GM12878 (cell line): ENCODE measurements around the gene C1orf232. TPM values are rescaled to one million over a fixed set of nuclear protein-coding genes. Genes with fewer than 3 reads are reported as not detected.

Experiments
- ATAC-seq: fragments of 200-7000 bp; cut with Tn5 transposase; 3 replicates; pipeline ENCODE4 v1.9.1; 2020; ENCODE audit warnings: mild to moderate bottlenecking, moderate library complexity
- BruUV-seq: library from RNA; stranded (reverse); fragments of 400-500 nt; replicated peaks from 2 replicates; lab custom pipeline; 2021; lab: Mats Ljungman, UMichigan
- CTCF ChIA-PET: fragments of 300-600 bp; sonication (Branson Sonifier 250); formaldehyde crosslinking; extraction: SDS; loops from one replicate; lab custom pipeline; 2021; ENCODE audit warnings: inconsistent platforms; lab: Yijun Ruan, JAX
- POLR2A ChIA-PET: fragments of 350-600 bp; formaldehyde crosslinking; extraction: SDS; loops from one replicate; lab custom pipeline; 2021; ENCODE audit warnings: inconsistent platforms; lab: Charles Lee
- RAD21 ChIA-PET: fragments of 300-600 bp; sonication (Branson Sonifier 250); formaldehyde crosslinking; loops from one replicate; lab custom pipeline; 2023; ENCODE audit warnings: antibody characterized with exemption; ENCODE audit not compliant: unreplicated experiment; lab: Charles Lee
- SMC1A ChIA-PET: fragments of 300-600 bp; sonication (Branson Sonifier 250); formaldehyde crosslinking; loops from one replicate; lab custom pipeline; 2023; ENCODE audit not compliant: unreplicated experiment, uncharacterized antibody; lab: Charles Lee
- DNase-seq: peaks from one replicate; pipeline ENCODE4 v3.0.0-alpha.2; 2011; ENCODE audit warnings: low read depth, low spot score
- FAIRE-seq: peaks from 3 replicates; lab custom pipeline; 2011; peaks lifted over from hg19 to GRCh38; lab: Jason Lieb, UNC
- H2AFZ ChIP-seq: 2 replicates; pipeline ENCODE4 v1.6.0; 2011; ENCODE audit warnings: low read depth, low read length, control low read depth; ENCODE audit not compliant: control insufficient read depth
- H3K27ac ChIP-seq: 2 replicates; pipeline ENCODE4 v1.5.1; 2011; ENCODE audit warnings: control low read depth; ENCODE audit not compliant: control insufficient read depth, insufficient read depth
- H3K27me3 ChIP-seq, 2 experiments: replicated peaks in 1 of 2; 2 replicates each; pipeline versions ENCODE4 v1.6.0 to v1.6.1; 2011; ENCODE audit warnings: low read length in 1 of 2; ENCODE audit not compliant: control insufficient read depth in 2 of 2, insufficient read depth in 2 of 2
- H3K36me3 ChIP-seq, 2 experiments: 2 replicates each; pipeline ENCODE4 v1.5.1; 2011; ENCODE audit warnings: low read length in 1 of 2; ENCODE audit not compliant: control insufficient read depth in 2 of 2, insufficient read depth in 2 of 2
- H3K4me1 ChIP-seq: 2 replicates; pipeline ENCODE4 v1.6.1; 2011; ENCODE audit warnings: mild to moderate bottlenecking, low read length, moderate library complexity, mixed read lengths; ENCODE audit not compliant: control insufficient read depth, insufficient read depth
- H3K4me2 ChIP-seq: 2 replicates; pipeline ENCODE4 v1.6.0; 2011; ENCODE audit warnings: control low read depth; ENCODE audit not compliant: control insufficient read depth, insufficient read depth
- H3K4me3 ChIP-seq: fragments of 200-600 bp; sonication (generic); 2 replicates; pipeline ENCODE4 v1.5.1; 2016
- H3K79me2 ChIP-seq: 2 replicates; pipeline ENCODE4 v1.6.0; 2011; ENCODE audit warnings: low read length; ENCODE audit not compliant: control insufficient read depth, insufficient read depth
- H3K9ac ChIP-seq: 2 replicates; pipeline ENCODE4 v1.8.0; 2011; ENCODE audit warnings: low read length, control low read depth, mixed read lengths; ENCODE audit not compliant: control insufficient read depth, insufficient read depth
- H3K9me3 ChIP-seq: replicated peaks from 3 replicates; pipeline ENCODE4 v1.5.1; 2011; ENCODE audit warnings: mild to moderate bottlenecking, low read length; ENCODE audit not compliant: control insufficient read depth, insufficient read depth
- H4K20me1 ChIP-seq: 2 replicates; pipeline ENCODE4 v1.6.0; 2011; ENCODE audit not compliant: control insufficient read depth, insufficient read depth
- ATF2 ChIP-seq: IDR thresholded peaks from 2 replicates; pipeline ENCODE4 v1.6.1; 2012; ENCODE audit warnings: low read length, inconsistent platforms
- BHLHE40 ChIP-seq, 2 experiments: fragments of 450-650 bp in 1 of 2; IDR thresholded peaks; 2 replicates each; pipeline ENCODE4 v1.6.1; 2011 to 2017; ENCODE audit warnings: low read depth in 2 of 2, borderline replicate concordance in 1 of 2, improper control_type of control experiment in 1 of 2, low read length in 1 of 2, mild to moderate bottlenecking in 1 of 2
- HDAC2 ChIP-seq: fragments of 200-600 bp; sonication (generic); IDR thresholded peaks from 2 replicates; pipeline ENCODE4 v1.6.1; 2017
- NFIC ChIP-seq: IDR thresholded peaks from 2 replicates; pipeline ENCODE4 v1.6.1; 2012; ENCODE audit warnings: low read depth, mild to moderate bottlenecking, inconsistent platforms, low read length, moderate library complexity
- PKNOX1 ChIP-seq: fragments of 450-650 bp; IDR thresholded peaks from 2 replicates; pipeline ENCODE4 v1.6.1; 2016; ENCODE audit warnings: mild to moderate bottlenecking
- ZBTB11 ChIP-seq: fragments of 450-650 bp; formaldehyde crosslinking; IDR thresholded peaks from 2 replicates; pipeline ENCODE4 v1.5.0; 2022; ENCODE audit warnings: mild to moderate bottlenecking, missing genetic modification characterization
- WGBS: methylation state at CpG from one replicate; pipeline ENCODE4 v1.1.6; 2016; ENCODE audit warnings: low lambda C conversion rate; ENCODE audit not compliant: insufficient replicate concordance, insufficient coverage; ENCODE audit errors: missing lambda C conversion rate; 5-methylcytosine and 5-hydroxymethylcytosine counted together
- in situ Hi-C: fragments of 300-500 bp; cut with MboI; formaldehyde crosslinking; loops from 9 replicates; pipeline ENCODE4 v1.14.3; 2018; ENCODE audit warnings: mixed read lengths
- intact Hi-C: fragments of 100-400 bp; cut with micrococcal nuclease; formaldehyde crosslinking; loops from one replicate; pipeline ENCODE4 v1.14.2; 2022; ENCODE audit not compliant: unreplicated experiment
- polyA plus RNA-seq, 11 experiments: library from polyadenylated mRNA; depleted of rRNA in 4 of 11; unstranded in 6 of 11; stranded (reverse) in 5 of 11; fragments of >200 nt; fragmentation: Nextera tagmentation in 4 of 11; fragmentation: Illumina TruSeq in 1 of 11; extraction: Ambion mirVana in 4 of 11; extraction: Trizol in 1 of 11; gene quantifications; 1 replicate in 1 of 11; 2 replicates in 10 of 11; pipeline versions ENCODE4 v1.2.1 to v1.2.3, GENCODE V29; 2011 to 2016; ENCODE audit warnings: inconsistent platforms in 2 of 11, missing spikeins in 2 of 11, low read depth in 1 of 11
- total RNA-seq, 4 experiments: library from RNA; depleted of rRNA in 3 of 4; stranded (reverse); fragments of >200 nt in 3 of 4; fragmentation: Illumina TruSeq in 1 of 4; extraction: Trizol in 1 of 4; gene quantifications; 2 replicates each; pipeline versions ENCODE4 v1.2.1 to v1.2.3, GENCODE V29; 2013 to 2021

C1orf232 gene
- total and polyA plus RNA-seq, 10 of the 15 experiments (the other 5 are each of a cell fraction or from before 2014, with no cell fraction given), result not detected

- DNase-seq (no peak), FAIRE-seq (no peak), ATAC-seq (no peak)
- Histone ChIP-seq H3K27me3 (no peaks in the 10 kb centered on the region), H2AFZ (no peak overlapping the region), H3K36me3 (no peaks in the 10 kb centered on the region), H3K27ac (no peak overlapping the region), H3K9me3 (no peaks in the 10 kb centered on the region), H3K4me2 (no peak overlapping the region), H4K20me1 (no peaks in the 10 kb centered on the region), H3K4me3 (no peak overlapping the region), H3K79me2 (no peaks in the 10 kb centered on the region), H3K4me1 (no peaks in the 10 kb centered on the region), H3K9ac (no peak overlapping the region)
- WGBS, result 51% methylated on average over 2 of the region's 2 CpGs
- ChIA-PET CTCF (interaction anchor here (2.6 kb wide), 1 partner anchor 12 kb away, joined by 7 read pairs; no protein-coding TSS in a partner anchor), RAD21 (no interaction called here), SMC1A (interaction anchor here (1.4 kb wide), 1 partner anchor 12 kb away, joined by 5 read pairs; no protein-coding TSS in a partner anchor), POLR2A (no interaction called here)
- TF ChIP-seq ATF2, result no peak
- in situ Hi-C loops, result no loop called here
- intact Hi-C loops, result no loop called here
- BruUV-seq, result no TSS peak
Measured at GRCh38 chr1:26132834-26133167, 36.0 kb downstream of the C1orf232 start.

GRCh38 chr1:26132128-26132833 lies 36.5 kb downstream of the C1orf232 start:
- TF ChIP-seq PKNOX1 (peak; percentile 56), NFIC (no peak), BHLHE40 (IDR thresholded peaks at IDR 0.05; ENCODE audit: borderline replicate concordance in 1 of 2, low read depth in 2 of 2, low read length in 1 of 2) (no peak), HDAC2 (no peak), ZBTB11 (CRISPR knock-in tag) (no peak)
- no peak overlapping the region for H3K4me3 ChIP-seq
- BruUV-seq, result no TSS peak
- no peaks in the 10 kb centered on the region for H3K9me3 ChIP-seq
- ATAC-seq, result no peak
- no peak overlapping the region for H3K27ac ChIP-seq
- ChIA-PET SMC1A (interaction anchor here (1.4 kb wide), 1 partner anchor 12 kb away, joined by 5 read pairs; no protein-coding TSS in a partner anchor), CTCF (interaction anchor here (2.6 kb wide), 1 partner anchor 13 kb away, joined by 7 read pairs; no protein-coding TSS in a partner anchor), RAD21 (no interaction called here), POLR2A (no interaction called here)
- DNase-seq, result no peak
- H3K9ac ChIP-seq, result no peak overlapping the region
- no peak for FAIRE-seq
- H4K20me1 ChIP-seq, result no peaks in the 10 kb centered on the region
- no peaks in the 10 kb centered on the region for H3K4me1 ChIP-seq
- H2AFZ ChIP-seq, result no peak overlapping the region
- in situ Hi-C loops (no loop called here), intact Hi-C loops (no loop called here)
- WGBS, result 38% methylated on average over 5 of the region's 5 CpGs
- H3K79me2 ChIP-seq, result no peaks in the 10 kb centered on the region
- H3K27me3 ChIP-seq, result no peaks in the 10 kb centered on the region
- no peak overlapping the region for H3K4me2 ChIP-seq
- H3K36me3 ChIP-seq, result no peaks in the 10 kb centered on the region
